Measurements from ENCODE around the gene TGIF2.

GRCh38 chr20:36611625-36612024 is 38.2 kb downstream of the TGIF2 start:
- no peak for TF ChIP-seq EZH2 (IDR thresholded peaks at IDR 0.05; ENCODE audit: insufficient read depth, poor library complexity, severe bottlenecking)
- no peak for TF ChIP-seq EZH2phosphoT487 (IDR thresholded peaks at IDR 0.05; ENCODE audit: insufficient read depth, low read depth)

Data from GM23248 (cell line).